Measurements from ENCODE around the gene ADCY5.

Gene ADCY5

DNA sequence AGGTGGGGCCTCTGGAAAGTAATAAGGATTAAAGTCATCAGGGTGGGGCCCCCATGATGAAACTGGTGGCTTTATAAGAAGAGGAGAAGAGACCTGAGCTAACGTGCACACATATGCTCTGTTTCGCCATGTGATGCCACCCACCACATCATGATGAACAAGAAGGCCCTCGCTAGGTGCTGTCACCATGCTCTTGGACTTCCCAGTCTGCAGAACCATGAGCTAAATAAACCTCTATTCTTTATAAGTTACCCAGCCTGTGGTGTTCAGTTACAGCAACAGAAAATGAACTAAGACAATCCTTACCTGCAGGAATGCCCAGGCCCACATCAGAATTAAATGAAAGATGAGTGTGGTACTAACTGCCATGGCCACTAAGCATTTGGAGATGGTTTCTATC, 79.8 kb downstream of the ADCY5 start:
- DNase-seq (ENCODE audit: low read depth in 3 of 3): no peak

DNA sequence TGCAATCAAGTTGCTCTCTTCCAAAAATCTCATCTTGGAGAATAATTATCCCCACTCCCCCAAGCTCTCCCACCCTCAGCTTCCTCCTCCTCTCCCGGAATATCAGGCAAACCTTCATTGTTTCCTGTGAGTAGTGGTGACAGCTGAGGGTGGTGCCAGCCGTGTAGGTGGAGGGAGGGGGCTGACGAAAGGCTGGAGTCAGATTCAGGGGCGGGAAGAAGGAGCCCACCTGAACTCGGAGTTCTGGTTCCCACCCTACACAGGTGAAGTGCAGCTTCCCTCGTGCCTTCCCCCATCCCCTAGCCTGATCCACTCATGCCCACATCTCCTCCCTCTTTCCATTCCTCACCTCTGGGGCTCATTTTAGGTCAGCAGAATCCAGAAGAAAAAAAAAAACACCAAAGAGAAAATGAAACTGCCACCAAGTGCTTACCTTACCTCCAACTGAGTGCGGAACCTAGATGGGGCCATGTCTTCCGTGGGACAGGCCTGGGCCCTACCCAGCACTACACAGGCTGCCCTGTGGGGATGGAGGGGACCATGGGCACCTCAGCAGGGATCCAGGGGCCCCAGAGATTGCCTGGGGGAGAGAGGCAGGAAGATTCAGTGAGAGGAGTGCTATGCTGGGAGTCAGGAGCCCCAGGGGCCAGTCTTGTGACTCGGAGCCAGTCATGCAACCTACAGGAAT, 81.3 kb downstream of the ADCY5 start:
- no peak for DNase-seq (ENCODE audit: low read depth in 3 of 3)

DNA sequence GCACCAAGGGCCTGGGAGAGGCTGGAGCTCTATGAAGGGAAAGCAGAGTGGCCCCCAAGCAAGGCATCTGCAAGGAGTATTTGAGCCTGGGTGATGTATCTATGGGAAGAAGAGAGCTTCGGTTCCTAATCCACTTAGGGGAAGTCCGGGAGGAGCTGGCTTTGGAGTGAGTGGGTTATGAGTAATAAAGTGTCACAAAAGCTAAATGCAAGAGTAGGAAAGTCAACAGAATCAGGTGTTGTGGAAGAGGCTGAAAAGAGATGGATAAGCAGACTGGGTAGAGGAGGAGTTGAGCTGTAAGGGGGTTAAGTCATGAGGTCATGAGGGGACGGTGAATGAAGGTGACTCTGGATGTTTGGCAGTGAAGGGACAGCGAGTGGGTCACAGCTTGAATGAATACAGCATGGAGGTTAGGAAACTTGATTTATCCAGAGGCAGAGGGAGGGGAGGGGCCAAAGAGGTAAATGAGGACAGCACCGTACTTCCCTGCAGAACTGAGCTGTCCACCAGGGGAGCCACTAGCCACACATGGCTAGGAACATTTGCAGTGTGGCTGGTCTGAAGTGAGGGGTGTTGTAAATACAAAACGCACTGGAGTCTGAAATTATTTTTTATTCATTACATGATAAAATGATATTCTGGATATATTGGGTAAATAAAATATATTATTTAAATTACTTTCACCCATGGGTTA, 83.3 kb downstream of the ADCY5 start:
- no peak for DNase-seq (ENCODE audit: low read depth in 3 of 3)

DNA sequence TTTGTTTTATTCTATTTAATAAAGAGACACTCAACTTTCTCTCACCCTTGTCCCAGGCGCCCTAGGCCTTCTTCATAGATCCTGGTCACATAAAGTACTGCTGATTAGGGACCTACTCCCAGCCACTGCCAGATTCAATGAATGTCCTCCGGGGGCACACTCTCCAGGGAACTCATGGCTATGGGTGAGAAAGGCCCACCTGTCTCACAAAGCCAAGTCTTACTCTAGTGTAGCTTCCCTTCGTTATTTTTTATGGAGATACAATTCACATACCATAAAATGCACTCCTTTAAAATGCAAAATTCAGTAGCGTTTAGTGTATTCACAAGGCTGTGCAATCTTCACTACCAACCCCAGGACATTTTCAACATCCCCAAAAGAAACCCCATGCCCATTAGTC, 87.8 kb downstream of the ADCY5 start:
- no peak for DNase-seq (ENCODE audit: low read depth in 3 of 3)

DNA sequence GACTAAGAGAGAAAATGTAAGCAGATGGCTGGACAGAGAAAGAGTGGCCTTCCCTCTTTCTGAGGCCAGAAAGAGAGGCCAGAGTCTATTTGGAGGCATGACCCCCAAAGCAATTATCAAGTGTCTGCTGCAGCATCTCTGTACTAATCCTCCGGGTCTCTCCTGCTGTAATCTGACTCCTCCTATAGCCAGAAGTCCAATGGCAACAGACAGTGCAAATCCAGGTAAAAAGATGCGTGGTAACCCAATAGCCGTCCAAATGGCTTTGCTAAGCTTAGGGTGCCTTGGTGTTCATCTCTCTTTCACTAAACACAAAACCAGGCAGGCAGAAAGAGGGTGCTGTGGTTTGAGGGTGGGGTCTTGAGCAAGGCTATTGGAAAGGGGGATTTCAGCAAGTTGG, 91.6 kb downstream of the ADCY5 start:
- no peak for DNase-seq (ENCODE audit: low read depth in 3 of 3)

DNA sequence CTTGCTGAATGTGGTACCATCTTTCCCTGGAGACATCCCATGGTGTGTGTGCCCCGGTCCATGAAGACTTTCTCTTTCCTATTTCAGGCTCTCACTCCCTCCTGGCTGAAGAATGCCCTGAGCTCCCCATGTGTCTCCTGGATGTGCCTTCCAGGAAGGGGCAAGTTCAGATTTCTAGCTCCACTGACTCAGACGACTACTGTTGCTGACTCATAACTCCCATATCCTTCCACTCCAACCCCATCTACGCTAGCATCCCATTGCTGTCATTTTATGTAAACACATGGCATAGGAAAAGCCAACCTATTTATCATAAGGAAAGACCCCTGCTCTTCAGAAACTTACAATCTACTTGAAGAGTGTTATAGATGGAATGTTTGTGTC, 95.0 kb downstream of the ADCY5 start:
- no peak for DNase-seq (ENCODE audit: low read depth in 3 of 3)

DNA sequence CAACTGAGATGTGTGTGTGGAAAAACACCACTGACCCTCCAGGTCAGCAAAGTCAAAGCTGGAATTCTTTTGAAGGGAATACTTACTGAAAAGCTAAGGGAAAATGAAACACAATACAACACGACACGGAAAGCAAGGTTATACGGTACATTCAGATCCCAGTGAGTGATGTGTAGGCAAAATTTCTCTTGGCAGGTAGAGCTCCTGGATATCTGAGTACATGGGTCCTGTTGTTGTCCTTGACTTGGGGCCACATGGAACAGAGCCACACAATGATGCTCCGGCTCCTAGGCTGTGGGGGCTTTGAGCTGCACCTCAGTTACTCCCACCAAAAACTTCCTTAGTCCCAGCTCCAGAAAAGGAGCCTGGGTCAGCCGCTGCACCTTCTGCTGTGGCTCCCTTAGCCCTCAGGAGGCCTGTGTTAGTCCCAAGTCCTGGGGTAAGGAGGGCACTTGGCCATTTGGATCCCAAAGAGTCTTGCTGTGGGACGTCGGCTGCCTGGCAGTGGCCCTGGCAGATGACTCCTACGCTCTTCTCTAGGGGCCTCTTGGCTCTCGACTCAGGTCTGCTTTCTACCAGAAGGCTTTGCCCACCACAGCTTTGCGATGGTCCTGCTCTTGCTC, 95.6 kb downstream of the ADCY5 start:
- DNase-seq (ENCODE audit: low read depth in 3 of 3): no peak

DNA sequence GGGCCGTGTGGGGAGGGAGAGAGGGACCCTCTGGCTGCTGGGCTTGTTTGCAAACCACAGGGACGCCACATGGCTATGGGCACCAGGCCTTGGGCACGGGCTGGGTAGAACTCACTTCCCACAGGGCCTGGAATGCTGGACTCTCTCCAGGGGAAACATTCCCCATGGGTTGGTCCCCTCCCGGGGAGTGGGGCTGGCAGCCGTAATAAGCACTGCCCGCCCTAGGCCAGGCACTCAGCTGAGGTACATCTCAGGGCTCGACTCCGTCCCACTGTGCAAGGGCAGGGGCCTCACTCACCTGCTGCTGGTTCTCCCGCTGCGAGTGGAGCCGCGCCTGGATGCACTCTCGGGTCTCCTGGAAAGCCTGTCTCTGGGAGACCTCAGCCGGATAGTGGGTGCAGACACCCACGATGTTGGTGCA, 96.7 kb downstream of the ADCY5 start:
- no peak for DNase-seq (ENCODE audit: low read depth in 3 of 3)

DNA sequence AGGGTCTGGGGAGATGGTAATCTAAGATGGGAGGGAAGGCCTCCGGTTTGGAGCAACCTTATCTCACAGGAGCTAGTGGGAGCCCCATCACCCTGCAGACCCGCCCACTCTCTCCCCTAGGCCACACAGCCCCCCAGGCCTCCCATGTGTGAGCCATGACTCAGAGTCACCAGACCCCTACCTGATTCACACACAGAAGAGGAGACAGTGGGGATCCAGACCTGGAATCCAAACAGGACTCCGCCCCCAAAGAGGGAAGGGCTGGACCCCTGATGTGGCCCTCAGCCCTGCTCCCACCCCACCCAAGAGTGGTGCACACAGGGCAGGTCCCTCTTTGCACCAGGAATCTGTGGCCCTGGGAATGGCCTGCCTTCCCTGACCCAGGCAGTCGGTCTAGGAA, 97.4 kb downstream of the ADCY5 start:
- DNase-seq (ENCODE audit: low read depth in 3 of 3): no peak

DNA sequence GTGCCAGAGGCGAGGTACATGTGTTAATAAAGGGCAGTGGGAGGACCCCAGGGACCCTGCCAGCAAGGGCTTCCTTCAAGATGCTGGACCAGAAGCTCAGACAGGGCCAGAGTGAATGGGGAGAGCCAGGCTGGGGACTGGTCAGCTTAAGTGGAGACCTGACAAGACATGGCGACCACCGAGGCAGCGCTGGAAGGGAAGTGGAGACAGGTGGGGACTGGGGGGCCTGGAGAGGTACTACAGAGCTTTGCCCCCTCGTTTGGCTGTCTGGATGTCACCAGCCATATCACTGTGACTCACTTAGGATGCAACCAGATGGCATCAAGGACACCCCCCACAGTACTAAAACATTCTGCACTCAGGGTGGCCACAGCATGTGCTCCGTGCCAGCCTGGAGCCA, 97.9 kb downstream of the ADCY5 start:
- no peak for DNase-seq (ENCODE audit: low read depth in 3 of 3)

DNA sequence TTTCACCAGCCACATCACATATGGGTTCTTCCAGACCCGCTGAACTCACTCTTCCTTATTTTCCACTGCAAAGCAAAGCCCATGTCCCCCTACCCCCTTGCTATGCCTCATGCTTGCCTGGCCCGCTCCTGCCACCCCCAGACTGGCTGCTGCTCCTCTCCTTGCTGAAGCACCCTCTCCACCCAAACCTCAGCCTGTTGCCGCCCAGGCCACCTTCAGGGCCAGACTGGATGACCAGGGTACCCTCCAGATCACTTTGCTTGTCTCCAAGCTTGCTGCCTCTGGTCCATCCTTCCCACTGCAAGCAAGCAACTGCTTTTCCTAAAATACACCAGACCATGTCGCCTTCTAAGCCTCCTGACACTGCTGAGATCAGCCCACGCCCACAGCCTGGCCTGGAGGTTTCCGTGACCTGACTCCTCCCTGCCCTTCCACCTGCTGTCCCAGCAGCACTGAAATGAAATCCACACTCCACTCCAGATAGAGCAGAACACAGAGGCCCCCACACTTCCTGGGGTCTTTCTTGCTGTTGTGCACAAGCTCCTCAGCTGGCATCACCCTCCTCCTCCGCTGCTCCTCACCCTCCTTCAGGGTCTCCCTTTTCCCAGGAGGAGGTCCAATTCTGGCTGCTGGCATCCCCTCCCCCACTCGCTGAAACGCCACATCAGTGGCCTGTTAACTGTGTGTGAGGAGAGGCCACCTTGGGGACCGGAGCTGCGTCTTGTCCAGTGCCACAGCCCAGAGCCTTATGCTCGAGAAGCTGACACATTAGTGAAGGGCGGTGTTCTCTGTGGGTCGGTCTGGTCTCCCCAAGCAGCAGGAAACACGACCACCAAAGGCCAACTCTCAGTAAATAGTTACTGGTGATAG, 99.1 kb downstream of the ADCY5 start:
- no peak for DNase-seq (ENCODE audit: low read depth in 3 of 3)

DNA sequence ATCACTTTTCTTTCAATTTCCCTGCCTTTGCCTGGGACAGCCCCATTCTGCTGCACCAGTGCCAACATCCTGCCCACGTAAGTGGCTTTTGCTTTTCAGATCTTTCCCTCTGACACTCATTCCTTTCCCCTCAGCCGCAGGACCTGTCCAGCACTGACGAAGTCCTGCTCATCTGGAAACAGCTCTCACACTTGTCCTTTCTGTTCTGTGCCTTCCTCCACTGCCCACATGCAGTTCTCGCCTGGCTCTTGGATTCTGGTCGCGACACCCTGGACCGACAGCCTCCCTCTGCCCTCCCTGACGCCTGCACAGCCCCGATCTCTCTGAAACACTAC, 99.7 kb downstream of the ADCY5 start:
- DNase-seq (ENCODE audit: low read depth in 3 of 3): no peak

DNA sequence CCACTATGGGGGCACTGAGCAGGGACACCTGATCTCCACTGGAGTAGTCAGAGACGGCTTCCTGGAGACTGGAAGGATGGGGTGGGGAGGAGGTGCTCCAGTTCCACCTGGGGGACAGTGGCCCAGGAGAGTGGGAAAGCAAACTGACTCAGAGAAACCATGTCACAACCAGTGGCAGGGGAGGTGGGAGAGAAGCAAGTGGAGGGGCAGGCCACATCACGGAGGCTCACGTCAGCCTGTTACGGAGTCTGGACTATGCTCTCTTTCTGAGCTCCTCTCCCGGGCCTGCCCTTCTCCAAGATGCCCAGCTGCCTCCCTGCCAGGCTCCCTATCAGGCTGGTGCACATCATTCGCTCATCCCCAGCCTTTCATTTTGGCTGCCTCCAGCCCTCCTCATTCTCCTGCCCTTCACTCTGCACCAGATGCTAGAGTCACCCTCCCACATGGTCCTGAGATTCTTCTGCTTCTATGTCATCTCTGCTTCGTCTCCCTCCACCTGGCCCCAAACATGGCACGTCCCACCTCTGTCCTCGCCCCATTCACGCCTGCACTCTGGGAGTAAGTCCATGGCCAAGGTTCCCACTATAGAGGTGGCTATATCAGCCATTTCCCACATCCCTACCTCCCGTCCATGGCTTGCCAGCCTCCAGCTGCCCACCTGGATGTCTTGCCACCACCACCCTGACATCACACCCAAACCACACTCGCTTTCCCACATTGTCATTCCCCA, 100.3 kb downstream of the ADCY5 start:
- DNase-seq (ENCODE audit: low read depth in 3 of 3): no peak

DNA sequence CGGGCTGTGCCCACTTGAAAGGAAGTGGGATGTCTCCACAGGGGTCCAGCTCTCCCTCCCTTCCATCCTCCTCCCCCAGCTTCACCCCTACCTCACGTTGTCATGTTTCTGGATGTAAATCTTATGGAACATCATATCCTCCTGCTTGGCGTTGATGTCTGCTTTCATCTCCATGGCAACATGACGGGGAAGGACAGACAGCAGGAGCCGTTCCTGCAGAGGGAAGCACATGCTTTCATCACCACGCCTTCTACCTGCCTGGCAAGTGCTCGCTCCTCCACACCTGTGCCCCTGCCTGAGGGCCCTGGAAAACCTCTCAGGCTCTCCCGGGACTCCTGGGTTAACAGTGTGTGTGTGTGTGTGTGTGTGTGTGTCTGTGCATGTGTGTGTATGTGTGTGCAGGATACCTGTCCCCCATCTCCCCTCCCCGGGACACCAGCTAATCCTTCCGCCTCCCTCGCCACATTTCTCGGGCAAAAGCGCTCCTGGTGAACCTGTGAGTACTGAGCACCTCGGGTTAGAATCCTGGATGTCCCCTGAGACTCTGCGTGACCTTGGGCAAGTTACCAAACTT, 101.1 kb downstream of the ADCY5 start:
- no peak for DNase-seq (ENCODE audit: low read depth in 3 of 3)

DNA sequence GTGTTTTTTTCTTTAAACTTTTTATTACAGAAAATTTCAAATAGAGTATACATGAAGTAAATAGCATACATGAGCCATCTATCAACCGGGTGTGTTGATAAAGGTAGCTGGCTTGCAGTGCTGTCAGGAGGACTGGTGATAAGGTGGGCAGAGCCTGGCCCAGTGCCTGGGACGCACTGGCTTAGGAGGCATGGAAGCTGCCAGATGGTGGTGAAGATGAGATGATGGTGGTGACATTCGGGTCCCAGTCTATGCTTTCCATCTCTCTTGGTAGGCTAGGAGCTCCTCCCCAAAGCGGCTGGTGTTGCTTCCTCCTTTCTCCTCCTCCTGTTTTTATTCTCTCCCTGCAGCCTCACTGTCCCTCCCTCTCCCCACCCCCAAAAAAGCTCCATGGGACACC, 101.7 kb downstream of the ADCY5 start:
- DNase-seq (ENCODE audit: low read depth in 3 of 3): no peak

DNA sequence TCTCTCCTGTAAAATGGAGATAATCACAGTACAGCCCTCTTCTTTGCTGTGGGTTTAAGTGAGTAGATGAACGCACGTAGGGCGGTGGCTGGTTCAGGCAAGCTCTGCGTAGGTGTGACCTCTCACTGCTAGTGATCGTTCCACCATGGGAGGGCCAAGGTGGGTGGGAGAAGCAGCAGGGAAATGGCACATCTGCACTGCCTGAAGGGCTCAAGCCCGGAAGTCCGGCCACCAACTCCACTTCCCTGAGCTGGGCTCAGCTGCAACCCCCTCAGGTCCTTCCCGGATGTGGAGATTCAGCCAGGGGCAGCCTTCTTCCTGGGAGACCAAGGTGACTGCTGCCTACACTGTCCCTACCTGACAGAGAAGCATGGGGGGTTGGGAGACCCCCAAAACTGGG, 102.9 kb downstream of the ADCY5 start:
- no peak for DNase-seq (ENCODE audit: low read depth in 3 of 3)

DNA sequence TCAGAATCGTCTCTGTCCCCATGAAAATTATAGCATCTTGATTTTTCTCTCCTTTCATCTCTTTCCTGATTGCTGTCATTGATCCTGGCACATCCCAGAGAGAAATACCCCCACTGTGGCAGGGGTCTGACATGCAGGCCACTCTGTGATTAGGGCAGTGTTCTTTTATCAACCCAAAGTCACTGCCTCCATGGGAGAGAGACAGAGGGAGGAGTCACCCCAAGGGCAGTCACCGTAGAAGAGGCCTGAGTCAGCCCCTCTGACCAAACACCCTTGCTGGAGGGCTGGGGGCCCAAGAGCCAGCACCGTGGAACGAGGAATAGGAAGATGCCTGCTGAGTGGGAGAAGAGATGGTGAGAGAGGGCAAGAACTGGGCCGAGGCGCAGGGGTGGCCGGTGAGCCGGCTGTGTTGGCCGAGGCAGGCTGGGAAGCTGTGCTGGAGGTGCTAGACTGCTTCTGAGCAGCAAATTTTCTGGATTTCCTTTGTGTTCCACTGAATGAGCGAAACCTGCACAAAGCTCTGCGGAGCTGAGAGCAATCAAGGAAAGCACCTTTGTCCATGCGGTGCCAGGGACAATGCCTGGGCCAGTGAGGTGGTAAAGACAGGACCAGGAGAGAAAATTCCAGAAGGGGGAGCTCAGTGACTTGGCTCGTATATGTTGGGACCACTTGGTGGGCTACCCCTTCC, 103.8 kb downstream of the ADCY5 start:
- DNase-seq (ENCODE audit: low read depth in 3 of 3): no peak

DNA sequence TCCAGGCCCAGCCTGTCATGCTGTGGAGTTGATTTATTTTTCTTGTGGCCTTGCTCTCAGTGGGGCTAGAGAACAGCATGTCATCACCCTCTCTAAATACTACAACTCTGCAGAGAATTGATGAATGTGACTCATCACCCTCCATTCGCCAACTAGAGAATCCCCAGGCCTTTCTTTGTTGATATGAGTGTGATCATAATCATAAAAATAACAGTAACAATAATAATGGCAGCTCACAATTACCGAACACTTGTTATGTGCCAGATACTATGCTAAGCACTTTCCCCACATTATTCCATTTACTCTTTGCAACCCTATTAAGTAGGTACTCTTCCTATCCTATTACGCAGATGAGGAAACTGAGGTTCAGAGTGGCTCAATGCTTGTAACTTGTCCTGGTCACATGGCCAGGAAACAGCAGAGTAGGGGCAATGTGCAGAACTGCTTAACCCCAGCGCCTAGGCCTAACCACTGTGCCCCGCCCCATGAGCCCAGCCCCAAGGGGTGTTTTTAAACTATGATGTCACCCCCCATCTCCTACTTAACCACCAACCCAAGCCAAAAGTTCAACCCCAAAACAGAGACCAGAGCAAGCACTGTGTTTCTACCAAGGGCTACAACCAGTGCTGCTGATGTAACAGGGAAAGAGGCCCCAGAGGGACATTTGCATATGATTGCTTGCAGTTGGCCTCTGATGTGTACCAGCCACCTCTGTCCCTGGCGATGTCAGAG, 104.5 kb downstream of the ADCY5 start:
- no peak for DNase-seq (ENCODE audit: low read depth in 3 of 3)

DNA sequence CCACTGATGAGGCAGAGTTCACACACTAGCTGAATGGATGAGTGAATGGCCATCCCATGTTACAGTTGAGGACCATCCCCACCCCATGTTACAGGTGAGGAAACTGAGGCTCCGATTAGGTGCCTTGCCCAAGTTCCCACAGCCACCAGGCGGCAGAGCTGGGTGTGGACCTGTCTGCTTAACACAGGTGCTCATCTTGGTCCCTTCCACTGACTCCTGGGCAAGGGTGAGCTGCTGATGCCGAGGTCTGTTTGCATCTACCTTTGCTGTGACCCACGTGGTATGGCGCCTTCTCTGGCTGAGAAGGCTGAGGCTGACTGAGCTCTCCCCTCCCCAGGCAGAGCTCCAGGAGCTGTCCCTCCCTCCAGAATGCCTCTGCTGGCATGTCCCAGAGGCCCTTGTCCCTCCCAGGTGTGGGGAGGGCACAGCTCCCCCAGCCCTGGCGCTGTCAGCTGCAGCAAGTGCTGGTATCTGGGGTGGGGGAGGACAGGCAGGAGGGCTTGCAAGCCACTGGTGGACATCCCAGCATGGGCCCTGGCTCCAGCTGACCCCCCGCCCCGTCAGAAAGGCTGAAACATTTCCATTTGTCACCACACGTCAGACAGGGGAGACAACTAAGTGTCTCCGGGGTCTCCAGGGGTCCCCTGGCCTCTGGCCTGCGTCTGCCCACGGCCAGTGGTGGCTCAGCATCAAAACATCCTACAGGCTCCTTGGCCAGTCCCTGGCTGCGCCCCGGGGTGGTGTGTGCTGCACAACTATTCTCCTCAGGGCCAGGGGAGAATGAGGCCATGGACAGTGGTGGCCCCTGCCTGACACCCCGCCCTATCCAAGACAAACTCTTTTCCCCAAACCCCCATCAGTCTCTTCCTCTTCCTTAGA, 105.4 kb downstream of the ADCY5 start:
- DNase-seq (ENCODE audit: low read depth in 3 of 3): no peak

Data from stimulated activated CD4-positive, alpha-beta T cell treated with anti-CD3 and anti-CD28 coated beads, TNF-alpha, amount 100 ng/mL, for 24 hours (primary cell).